HG02973 (cell line): ENCODE results near the gene GAGE12C.
"Not testable (repeated sequence)": the region's sequence is repeated elsewhere in the genome, so short reads cannot be mapped to it uniquely, and the experiment has no call there.

Experiments
- ATAC-seq: cut with Tn5 transposase; IDR thresholded peaks from one replicate; pipeline ENCODE4 v1.9.1; 2021; ENCODE audit warnings: moderate library complexity; ENCODE audit not compliant: unreplicated experiment

Gene GAGE12C

GRCh38 chrX:49531877-49532276, at the start of gene GAGE12C:
Gene GAGE12C, plus strand, starts transcription at chrX:49532177. Its CDS starts 1,155 bp downstream, at chrX:49533332.
- ATAC-seq: not testable (repeated sequence)

GRCh38 chrX:49541433-49541832, 9.5 kb downstream of the GAGE12C start, which contains the start of gene GAGE12D:
Gene GAGE12D, plus strand, starts transcription at chrX:49541733. Its CDS starts 1,155 bp downstream, at chrX:49542888.
- ATAC-seq: not testable (repeated sequence)

GRCh38 chrX:49550989-49551388, 19.0 kb downstream of the GAGE12C start, which contains the start of gene GAGE12E:
Gene GAGE12E, plus strand, starts transcription at chrX:49551289. Its CDS starts 1,155 bp downstream, at chrX:49552444.
- not testable (repeated sequence) for ATAC-seq

- not testable (repeated sequence) for ATAC-seq
Observed at GRCh38 chrX:49560542-49560941, 28.6 kb downstream of the GAGE12C start, which contains the start of gene GAGE12F. Gene GAGE12F, plus strand, starts transcription at chrX:49560842. Its CDS starts 1,155 bp downstream, at chrX:49561997.

- ATAC-seq: not testable (repeated sequence)
Observed at GRCh38 chrX:49568728-49569127, 36.8 kb downstream of the GAGE12C start.

- ATAC-seq: not testable (repeated sequence)
Observed at GRCh38 chrX:49569152-49569551, 37.2 kb downstream of the GAGE12C start.

- not testable (repeated sequence) for ATAC-seq
Observed at GRCh38 chrX:49570100-49570499, 38.1 kb downstream of the GAGE12C start, which contains the start of gene GAGE12G. Gene GAGE12G, plus strand, starts transcription at chrX:49570400. Its CDS starts 1,155 bp downstream, at chrX:49571555.

- not testable (repeated sequence) for ATAC-seq
Observed at GRCh38 chrX:49579649-49580048, 47.7 kb downstream of the GAGE12C start, which contains the start of gene GAGE12H. Gene GAGE12H, plus strand, starts transcription at chrX:49579949. Its CDS starts 1,155 bp downstream, at chrX:49581104.
